GM18873 (cell line): Measurements from ENCODE around the gene ECT2L.

ENCODE experiments used
- ATAC-seq: cut with Tn5 transposase; IDR thresholded peaks from one replicate; pipeline ENCODE4 v1.9.1; 2021; ENCODE audit warnings: mild to moderate bottlenecking, moderate library complexity, moderate number of reproducible peaks; ENCODE audit not compliant: unreplicated experiment, low FRiP score

The ECT2L gene

GRCh38 chr6:138857775-138858174 is 61.9 kb downstream of the ECT2L start:
- no peak for ATAC-seq

GRCh38 chr6:138862456-138862855 is 66.6 kb downstream of the ECT2L start:
- no peak for ATAC-seq

DNA sequence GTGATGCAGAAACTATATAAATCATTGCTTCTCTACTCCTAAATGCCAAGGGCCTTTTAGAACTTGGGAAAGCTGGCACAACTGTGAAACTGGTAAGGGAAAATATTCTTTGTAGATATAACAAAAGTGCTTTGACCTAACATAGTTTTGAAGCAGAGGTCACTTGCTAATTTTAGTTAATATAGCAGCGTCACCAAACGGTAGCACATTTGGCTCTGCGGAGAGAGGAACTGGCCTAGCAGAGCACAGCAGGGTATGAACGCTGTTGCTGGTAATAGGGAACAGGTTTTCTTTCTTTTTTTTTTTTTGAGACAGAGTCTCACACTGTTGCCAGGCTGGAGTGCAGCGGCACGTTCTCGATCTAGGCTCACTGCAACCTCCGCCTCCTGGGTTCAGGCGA is 67.4 kb downstream of the ECT2L start:
- no peak for ATAC-seq

- no peak for ATAC-seq
Observed at GRCh38 chr6:138864343-138864890, 68.5 kb downstream of the ECT2L start.

DNA sequence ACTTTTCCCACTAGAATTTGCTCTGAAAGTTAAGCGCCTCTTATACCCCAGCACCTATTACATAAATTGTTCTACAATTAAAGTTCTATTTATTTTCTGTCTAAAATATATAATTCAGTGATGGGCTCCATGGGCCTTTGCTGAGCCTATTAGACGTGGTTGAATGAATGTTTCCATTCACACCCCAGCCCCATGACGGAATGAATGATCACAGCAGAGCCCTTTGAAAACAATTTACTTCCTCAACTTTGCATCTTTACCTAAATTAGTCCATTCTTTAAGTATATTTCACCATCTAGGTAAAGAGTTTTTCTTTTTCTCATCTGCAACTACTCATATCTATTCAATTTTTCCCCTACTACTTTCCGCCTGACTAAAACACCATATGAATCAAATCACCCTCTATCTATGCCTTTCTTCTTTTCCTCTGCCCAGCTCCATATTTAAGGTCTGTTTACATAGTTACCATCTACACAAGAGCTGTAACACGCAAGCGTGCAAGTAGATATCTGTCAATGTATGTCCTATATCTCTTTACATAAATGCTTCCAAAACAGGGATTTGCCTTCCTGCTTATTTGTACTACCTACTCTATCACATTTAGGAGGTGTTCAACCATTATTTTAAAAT is 69.7 kb downstream of the ECT2L start:
- no peak for ATAC-seq

GRCh38 chr6:138868181-138868580 is 72.3 kb downstream of the ECT2L start:
- ATAC-seq, result no peak

GRCh38 chr6:138869398-138869797 is 73.5 kb downstream of the ECT2L start:
- ATAC-seq, result no peak

DNA sequence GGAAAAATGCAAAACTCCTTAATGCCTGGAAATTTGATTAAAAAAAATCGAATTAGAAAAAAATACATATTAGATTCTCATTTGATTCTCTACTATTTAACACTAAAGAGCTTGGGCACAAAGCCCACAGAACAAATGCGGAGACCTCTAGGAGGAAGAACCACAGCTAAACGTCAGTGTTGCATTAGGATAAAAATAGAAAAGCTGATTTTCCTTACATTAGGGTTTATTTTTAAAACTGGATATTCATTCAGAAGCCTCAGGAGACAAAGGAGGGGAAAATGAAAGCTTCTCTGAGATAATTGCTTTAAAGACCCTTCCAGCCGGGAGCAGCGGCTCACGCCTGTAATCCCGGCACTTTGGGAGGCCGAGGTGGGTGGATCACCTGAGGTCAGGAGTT is 77.3 kb downstream of the ECT2L start:
- no peak for ATAC-seq

DNA sequence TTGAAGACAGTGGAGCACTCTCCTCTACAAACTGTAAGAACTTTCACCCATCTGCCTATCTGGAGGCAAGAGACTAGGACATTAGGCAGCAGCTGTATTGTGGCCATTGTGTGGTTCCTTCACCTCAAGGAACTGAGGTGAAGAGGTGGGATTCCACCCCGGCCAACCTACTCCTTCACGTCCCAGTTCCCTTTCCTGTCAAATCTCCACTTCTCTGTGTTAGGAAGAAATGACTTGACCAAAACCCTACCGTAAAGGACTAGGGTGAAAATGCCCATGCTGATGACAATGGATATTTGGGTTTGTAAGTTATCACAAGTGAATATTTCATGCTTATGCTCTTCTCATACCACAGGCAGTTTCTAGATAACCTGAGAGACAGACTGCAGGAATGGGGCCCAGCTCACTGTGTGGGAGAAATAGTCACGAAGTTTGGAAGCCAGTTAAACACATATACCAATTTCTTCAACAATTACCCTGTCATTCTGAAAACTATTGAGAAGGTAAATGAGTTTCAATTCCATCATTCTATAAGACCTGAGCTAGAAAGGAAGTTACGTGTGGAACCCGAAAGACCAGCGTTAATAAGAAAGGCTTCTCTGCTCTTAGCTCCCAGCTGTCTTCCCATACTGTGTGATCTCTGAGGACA is 86.6 kb downstream of the ECT2L start:
- peak; percentile 65 for ATAC-seq

GRCh38 chr6:138885156-138885819 is 89.4 kb downstream of the ECT2L start:
- no peak for ATAC-seq

GRCh38 chr6:138891255-138891986 is 95.5 kb downstream of the ECT2L start:
- no peak for ATAC-seq

DNA sequence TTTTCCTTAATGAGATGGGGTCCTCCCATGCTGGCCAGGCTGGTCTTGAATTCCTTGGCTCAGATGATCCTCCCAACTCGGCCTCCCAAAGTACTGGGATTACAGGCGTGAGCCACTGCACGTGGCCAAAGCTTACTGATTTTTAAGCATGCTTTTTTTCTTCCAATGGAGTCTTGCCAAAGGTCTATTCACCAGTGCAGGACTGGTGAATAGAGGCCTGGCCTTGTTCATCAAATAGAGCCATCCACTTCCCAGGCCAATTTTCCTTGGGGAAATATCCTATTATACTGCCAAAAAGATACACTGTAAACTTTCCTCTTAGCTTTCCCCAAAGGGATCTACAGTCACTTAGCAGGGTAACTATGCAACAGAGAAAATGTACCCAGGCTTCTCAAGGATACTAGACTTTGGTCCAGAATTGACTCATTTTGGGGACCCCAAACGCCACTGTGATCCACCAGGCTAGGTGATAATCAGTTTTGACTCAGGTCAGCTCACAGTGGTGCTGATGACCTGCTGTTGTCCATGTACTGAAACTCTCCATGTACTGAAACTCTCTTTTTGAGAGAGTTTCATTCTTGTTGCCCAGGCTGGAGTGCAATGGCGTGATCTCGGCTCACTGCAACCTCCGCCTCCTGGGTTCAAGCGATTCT is 100.3 kb downstream of the ECT2L start:
- no peak for ATAC-seq

DNA sequence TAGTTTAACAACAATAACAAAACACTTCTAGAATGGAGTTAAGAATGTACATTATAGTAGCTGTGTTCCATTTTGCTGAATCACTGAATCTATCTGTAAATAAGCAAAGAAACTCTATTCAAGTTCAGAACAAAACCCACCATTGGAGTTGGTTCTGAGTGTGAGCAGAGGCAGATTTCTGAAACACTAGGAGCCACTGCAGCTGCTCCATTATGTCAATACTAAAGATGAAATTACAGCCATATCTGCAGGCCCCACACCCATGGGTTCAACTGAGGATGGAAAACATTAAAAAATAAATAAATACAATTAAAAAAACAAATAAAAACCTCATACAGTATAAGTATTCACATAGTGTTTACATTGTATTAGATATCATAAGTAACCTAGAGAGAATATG is 101.1 kb downstream of the ECT2L start:
- ATAC-seq, result no peak

DNA sequence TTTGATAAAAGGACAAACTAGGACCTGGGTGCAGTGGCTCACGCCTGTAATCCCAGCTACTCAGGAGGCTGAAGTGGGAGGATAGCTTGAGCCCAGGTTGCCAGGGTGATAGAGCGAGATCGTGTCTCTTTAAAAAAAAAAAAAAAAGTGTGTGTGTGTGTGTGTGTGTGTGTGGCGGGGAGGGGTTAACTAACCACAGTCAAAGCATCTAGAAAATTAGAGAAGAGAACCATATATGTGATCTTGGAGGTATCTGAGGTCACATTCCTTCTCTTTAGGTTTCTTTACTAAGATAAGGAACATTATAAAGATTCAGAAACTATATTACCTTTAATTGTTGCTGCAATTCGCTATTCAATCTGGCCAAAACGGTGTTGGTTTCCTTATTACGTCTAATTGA is 111.3 kb downstream of the ECT2L start:
- ATAC-seq, result no peak

DNA sequence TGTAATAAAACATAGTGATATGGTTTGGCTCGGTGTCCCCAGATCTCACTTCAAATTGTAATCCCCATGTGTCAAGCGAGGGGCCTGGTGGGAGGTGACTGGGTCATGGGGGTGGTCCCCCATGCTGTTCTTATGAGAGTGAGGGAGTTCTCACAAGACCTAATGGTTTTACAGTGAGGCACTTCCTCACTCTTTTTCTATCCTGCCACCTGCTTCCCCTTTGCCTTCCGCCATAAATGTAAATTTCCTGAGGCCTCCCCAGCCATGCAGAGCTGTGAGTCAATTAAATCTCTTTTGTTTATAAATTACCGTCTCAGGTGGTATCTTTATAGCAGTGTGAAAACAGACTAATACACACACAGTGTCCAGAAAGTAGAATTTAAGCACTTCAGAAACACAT is 113.6 kb downstream of the ECT2L start:
- no peak for ATAC-seq

DNA sequence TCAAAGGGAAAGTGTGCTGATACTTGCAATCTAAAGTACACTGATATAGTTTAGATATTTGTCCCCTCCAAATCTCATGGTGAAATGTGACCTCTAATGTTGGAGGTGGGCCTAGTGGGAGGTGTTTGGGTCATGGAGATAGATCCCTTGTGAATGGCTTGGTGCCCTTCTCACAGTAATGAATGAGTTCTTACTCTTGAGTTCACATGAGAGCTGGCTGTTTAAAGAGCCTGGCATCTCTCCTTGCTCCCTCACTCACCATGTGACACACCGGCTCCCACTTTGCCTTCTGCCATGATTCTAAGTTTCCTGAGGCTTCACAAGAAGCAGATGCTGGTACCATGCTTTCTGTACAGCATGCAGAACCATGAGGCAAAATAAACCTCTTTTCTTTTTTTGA is 114.1 kb downstream of the ECT2L start:
- no peak for ATAC-seq

- ATAC-seq, result no peak
Observed at GRCh38 chr6:138912308-138912707, 116.4 kb downstream of the ECT2L start.

DNA sequence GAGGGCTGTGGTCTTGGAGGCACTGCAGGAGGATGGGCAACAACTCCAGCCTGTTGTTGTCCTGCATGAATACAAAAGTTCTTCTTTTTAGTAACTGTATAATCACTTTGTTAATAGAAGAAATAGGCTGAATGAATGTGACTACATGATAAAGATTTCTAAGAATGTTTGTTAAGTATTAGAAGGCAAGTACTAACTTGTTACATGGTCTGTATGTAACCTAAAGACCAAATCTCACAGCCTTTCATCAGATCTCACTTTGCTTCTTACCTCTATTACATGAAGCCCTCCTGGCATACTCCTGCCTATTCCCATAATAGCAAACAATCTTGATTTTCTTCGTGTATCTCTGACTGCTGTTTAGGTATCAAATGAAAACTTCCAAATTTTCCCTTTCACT is 118.8 kb downstream of the ECT2L start:
- no peak for ATAC-seq

DNA sequence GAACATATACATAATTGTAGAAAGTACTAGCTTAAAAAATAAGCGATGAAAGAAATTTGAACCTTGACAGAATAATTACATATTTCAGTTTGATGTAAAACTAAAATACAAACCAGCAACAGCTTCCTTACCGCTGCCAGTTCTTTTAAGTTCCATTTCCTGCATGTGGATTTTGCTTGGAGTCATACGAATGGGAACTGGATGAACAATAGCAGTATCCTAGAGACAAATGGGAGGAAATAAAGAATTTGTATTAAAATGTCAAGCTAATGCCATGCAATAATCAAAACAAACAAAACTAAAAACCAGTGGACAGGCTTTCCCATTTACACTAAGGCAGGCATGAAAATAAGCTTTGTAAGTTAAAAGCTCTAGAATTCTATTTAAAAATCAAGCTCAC is 125.0 kb downstream of the ECT2L start:
- ATAC-seq, result no peak

- ATAC-seq, result no peak
Observed at GRCh38 chr6:138923561-138923960, 127.7 kb downstream of the ECT2L start.

- ATAC-seq, result no peak
Observed at GRCh38 chr6:138925806-138926205, 129.9 kb downstream of the ECT2L start.
